OCI-LY7 (cell line): ENCODE measurements around the gene CACNA1H.

Source experiments
- EZH2phosphoT487 ChIP-seq: fragments of 200-600 bp; sonication (generic); IDR thresholded peaks from 2 replicates; pipeline ENCODE4 v1.6.1; 2018; ENCODE audit warnings: low read depth, borderline replicate concordance, mild to moderate bottlenecking, mixed run types, antibody characterized with exemption, low read length, moderate library complexity, mixed read lengths
- TF ChIP-seq, protein P1 (sequence below): fragments of 200-600 bp; sonication (generic); conservative IDR thresholded peaks from 2 replicates; pipeline ENCODE4 v1.5.1; 2014; ENCODE audit warnings: mild to moderate bottlenecking, antibody characterized with exemption, low read length, moderate library complexity, mixed read lengths

- TF ChIP-seq, protein P1, sequence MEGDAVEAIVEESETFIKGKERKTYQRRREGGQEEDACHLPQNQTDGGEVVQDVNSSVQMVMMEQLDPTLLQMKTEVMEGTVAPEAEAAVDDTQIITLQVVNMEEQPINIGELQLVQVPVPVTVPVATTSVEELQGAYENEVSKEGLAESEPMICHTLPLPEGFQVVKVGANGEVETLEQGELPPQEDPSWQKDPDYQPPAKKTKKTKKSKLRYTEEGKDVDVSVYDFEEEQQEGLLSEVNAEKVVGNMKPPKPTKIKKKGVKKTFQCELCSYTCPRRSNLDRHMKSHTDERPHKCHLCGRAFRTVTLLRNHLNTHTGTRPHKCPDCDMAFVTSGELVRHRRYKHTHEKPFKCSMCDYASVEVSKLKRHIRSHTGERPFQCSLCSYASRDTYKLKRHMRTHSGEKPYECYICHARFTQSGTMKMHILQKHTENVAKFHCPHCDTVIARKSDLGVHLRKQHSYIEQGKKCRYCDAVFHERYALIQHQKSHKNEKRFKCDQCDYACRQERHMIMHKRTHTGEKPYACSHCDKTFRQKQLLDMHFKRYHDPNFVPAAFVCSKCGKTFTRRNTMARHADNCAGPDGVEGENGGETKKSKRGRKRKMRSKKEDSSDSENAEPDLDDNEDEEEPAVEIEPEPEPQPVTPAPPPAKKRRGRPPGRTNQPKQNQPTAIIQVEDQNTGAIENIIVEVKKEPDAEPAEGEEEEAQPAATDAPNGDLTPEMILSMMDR = no peak
- no peak for TF ChIP-seq EZH2phosphoT487
These were observed at the start of gene CACNA1H for GRCh38 chr16:1152651-1153259.
